K562 (cell line): ENCODE measurements around the gene ZBTB48. TPM values are rescaled to one million over a fixed set of nuclear protein-coding genes. Genes with fewer than 3 reads are reported as not detected.

Experiments used
- CAMTA2 ChIP-seq: fragments of 250-450 bp; sonication (Bioruptor Pico); conservative IDR thresholded peaks from 2 replicates; pipeline ENCODE4 v1.5.1; 2022
- CHD1 ChIP-seq: fragments of 200-600 bp; sonication (generic); IDR thresholded peaks from one replicate; pipeline ENCODE4 v1.6.1; 2012; ENCODE audit warnings: mild to moderate bottlenecking, moderate library complexity, low read length, inconsistent platforms
- CREM ChIP-seq: IDR thresholded peaks from 2 replicates; pipeline ENCODE4 v1.6.1; 2014; ENCODE audit warnings: antibody characterized with exemption, low read depth
- FOXJ3 ChIP-seq: sonication (generic); formaldehyde crosslinking; IDR thresholded peaks from 2 replicates; pipeline ENCODE4 v1.4.0; 2020; ENCODE audit warnings: mild to moderate bottlenecking, missing genetic modification reagents
- FOXK1 ChIP-seq: sonication (generic); formaldehyde crosslinking; IDR thresholded peaks from 2 replicates; pipeline ENCODE4 v1.8.0; 2022; ENCODE audit warnings: missing genetic modification reagents, mild to moderate bottlenecking, borderline replicate concordance
- GTF2A2 ChIP-seq: IDR thresholded peaks from 2 replicates; pipeline ENCODE4 v1.6.1; 2016; ENCODE audit warnings: mild to moderate bottlenecking, missing genetic modification characterization, missing compliant biosample characterization
- HCFC1 ChIP-seq: IDR thresholded peaks from 2 replicates; pipeline ENCODE4 v1.6.1; 2012; ENCODE audit warnings: low read depth, low read length, improper control_type of control experiment
- KLF6 ChIP-seq: fragments of 250-450 bp; sonication (Bioruptor Pico); IDR thresholded peaks from 2 replicates; pipeline ENCODE4 v1.4.0; 2020; ENCODE audit warnings: mild to moderate bottlenecking, moderate library complexity, borderline replicate concordance
- MAFF ChIP-seq: IDR thresholded peaks from 2 replicates; pipeline ENCODE4 v1.6.1; 2012; ENCODE audit warnings: low read length, improper control_type of control experiment
- NCOA4 ChIP-seq: fragments of 450-650 bp; IDR thresholded peaks from 2 replicates; pipeline ENCODE4 v1.6.1; 2018; ENCODE audit warnings: mild to moderate bottlenecking; ENCODE audit not compliant: partially characterized antibody
- NCOR1 ChIP-seq: fragments of 450-650 bp; IDR thresholded peaks from 2 replicates; pipeline ENCODE4 v1.6.1; 2016; ENCODE audit warnings: mild to moderate bottlenecking, moderate library complexity
- RCOR1 ChIP-seq, 2 experiments: IDR thresholded peaks; 2 replicates each; pipeline ENCODE4 v1.6.1; 2012; ENCODE audit warnings: low read depth in 2 of 2, low read length in 2 of 2, borderline replicate concordance in 1 of 2, improper control_type of control experiment in 1 of 2
- SAP30 ChIP-seq: fragments of 200-600 bp; sonication (generic); IDR thresholded peaks from 2 replicates; pipeline ENCODE4 v1.6.1; 2012; ENCODE audit warnings: borderline replicate concordance, low read depth, mild to moderate bottlenecking, moderate library complexity, low read length, control low read depth, inconsistent platforms; ENCODE audit not compliant: insufficient read depth, poor library complexity, severe bottlenecking
- TRIM28 ChIP-seq: fragments of 450-650 bp; IDR thresholded peaks from 2 replicates; pipeline ENCODE4 v1.6.1; 2017
- WHSC1 ChIP-seq: IDR thresholded peaks from one replicate; pipeline ENCODE4 v1.6.1; 2012; ENCODE audit warnings: low read length, control low read depth, inconsistent platforms
- ZNF41 ChIP-seq: fragments of 250-450 bp; sonication (Bioruptor Pico); conservative IDR thresholded peaks from 2 replicates; pipeline ENCODE4 v1.4.0; 2020; ENCODE audit warnings: mild to moderate bottlenecking
- ZNF830 ChIP-seq: fragments of 250-450 bp; sonication (Bioruptor Pico); IDR thresholded peaks from 2 replicates; pipeline ENCODE4 v1.5.0; 2021; ENCODE audit warnings: mild to moderate bottlenecking
- polyA plus RNA-seq, 8 experiments: library from polyadenylated mRNA; depleted of rRNA in 4 of 8; stranded (reverse) in 5 of 8; unstranded in 3 of 8; fragments of >200 nt; fragmentation: Nextera tagmentation in 2 of 8; fragmentation: Illumina TruSeq in 1 of 8; extraction: Ambion mirVana in 2 of 8; extraction: Trizol in 1 of 8; gene quantifications; 2 replicates each; pipeline versions ENCODE4 v1.2.1 to v1.2.3, GENCODE V29; 2011 to 2014; ENCODE audit warnings: inconsistent platforms in 1 of 8, missing spikeins in 1 of 8
- total RNA-seq, 7 experiments: library from RNA; depleted of rRNA in 6 of 7; stranded (reverse); fragments of >200 nt in 6 of 7; fragmentation: Illumina TruSeq in 2 of 7; extraction: Trizol in 2 of 7; gene quantifications; 2 replicates each; pipeline versions ENCODE4 v1.2.1 to v1.2.3, GENCODE V29; 2011 to 2021; ENCODE audit warnings: low replicate concordance in 1 of 7
- TF ChIP-seq, protein P1 (sequence below), 2 experiments: fragments of 450-650 bp in 1 of 2; sonication (generic) in 1 of 2; formaldehyde crosslinking in 1 of 2; IDR thresholded peaks in 1 of 2; conservative IDR thresholded peaks in 1 of 2; 2 replicates each; pipeline versions ENCODE4 v1.6.1 to v1.8.1; 2016 to 2023; ENCODE audit warnings: mild to moderate bottlenecking in 2 of 2, moderate library complexity in 2 of 2, inconsistent platforms in 1 of 2, missing genetic modification reagents in 1 of 2
- TF ChIP-seq, protein P2 (sequence below), 2 experiments: fragments of 450-650 bp; IDR thresholded peaks; 2 replicates each; pipeline ENCODE4 v1.6.1; 2018; ENCODE audit warnings: mild to moderate bottlenecking in 2 of 2, low read depth in 1 of 2; ENCODE audit not compliant: partially characterized antibody in 2 of 2
- TF ChIP-seq, protein P3 (sequence below): sonication (generic); formaldehyde crosslinking; IDR thresholded peaks from 2 replicates; pipeline ENCODE4 v1.4.0; 2020; ENCODE audit warnings: mild to moderate bottlenecking, missing genetic modification reagents

ZBTB48 gene
- total and polyA plus RNA-seq, 9 of the 15 experiments (the other 6 are each of a cell fraction or from before 2014, with no cell fraction given), result 1.9 to 66.9 (median 29.5) TPM

DNA sequence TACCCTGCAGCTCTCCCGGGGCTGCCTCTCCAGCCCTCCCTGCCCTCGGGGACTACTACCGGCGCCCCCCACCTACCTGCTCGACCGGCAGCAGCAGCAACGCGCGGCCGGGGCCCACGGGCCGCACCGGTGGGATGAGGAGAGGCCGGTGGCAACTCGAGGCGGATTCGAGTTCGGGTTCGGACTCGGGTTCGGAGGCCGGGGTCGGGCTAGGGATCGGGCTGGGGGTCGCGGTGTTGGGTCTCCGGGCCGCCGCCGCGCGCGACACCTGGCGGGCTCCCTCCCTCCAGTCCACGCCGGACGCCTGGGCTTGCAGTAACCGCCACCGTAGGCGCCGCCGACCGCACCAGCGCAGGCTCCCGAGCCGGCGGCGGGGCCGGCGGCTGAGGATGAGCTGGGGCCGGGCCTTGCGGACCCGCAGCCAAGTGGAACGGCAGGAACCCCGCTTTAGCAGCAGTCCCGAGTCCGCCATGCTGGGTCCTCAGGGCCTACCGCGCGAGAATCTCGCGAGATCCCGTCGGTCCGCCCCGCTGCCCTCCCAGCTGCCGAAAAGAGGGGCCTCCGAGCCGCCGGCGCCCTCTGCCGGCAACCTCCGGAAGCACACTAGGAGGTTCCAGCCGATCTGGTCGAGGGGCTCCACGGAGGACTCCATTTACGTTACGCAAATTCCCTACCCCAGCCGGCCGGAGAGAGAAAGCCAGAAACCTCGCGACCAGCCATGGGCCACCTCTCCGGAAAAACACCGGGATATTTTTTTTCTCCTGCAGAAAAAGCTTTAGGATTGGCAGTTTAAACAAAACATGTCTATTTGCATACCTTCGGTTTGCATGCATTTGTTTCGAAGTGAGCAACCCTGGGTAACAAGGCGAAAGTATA is 25.5 kb upstream of the ZBTB48 start, which contains the start of gene NOL9 (continued):
- TF ChIP-seq ZNF830 (peak; percentile 63; the same call in 1 of the 2 replicates), FOXK1 (no peak), SAP30 (peak; percentile 95), MAFF (peak; percentile 86; the same call in 1 of the 2 replicates), ZNF41 (no peak), WHSC1 (no peak), FOXJ3 (CRISPR knock-in tag) (no peak), CHD1 (peak; percentile 93), TRIM28 (peak; percentile 72; the same call in 1 of the 2 replicates), HCFC1 (peak; percentile 80), CREM (peak; percentile 57), KLF6 (CRISPR knock-in tag) (no peak), CAMTA2 (CRISPR knock-in tag) (no peak), RCOR1 (IDR thresholded peaks at IDR 0.05; ENCODE audit: borderline replicate concordance in 1 of 2, low read depth in 2 of 2, low read length in 2 of 2) (peak; percentile 28 to 77; a peak in 2 of 4 replicates), NCOA4 (no peak), NCOR1 (no peak; the same call in 1 of the 2 replicates), GTF2A2 (0 out of 2 replicates have a peak, but pooled peaks have one; percentile 21)
- TF ChIP-seq, protein P1, sequence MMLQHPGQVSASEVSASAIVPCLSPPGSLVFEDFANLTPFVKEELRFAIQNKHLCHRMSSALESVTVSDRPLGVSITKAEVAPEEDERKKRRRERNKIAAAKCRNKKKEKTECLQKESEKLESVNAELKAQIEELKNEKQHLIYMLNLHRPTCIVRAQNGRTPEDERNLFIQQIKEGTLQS (IDR thresholded peaks at IDR 0.05), result no peak
- TF ChIP-seq, protein P1 (CRISPR knock-in tag; conservative IDR thresholded peaks at IDR 0.05), result peak; percentile 43; the same call in 1 of the 2 replicates
- TF ChIP-seq, protein P2, sequence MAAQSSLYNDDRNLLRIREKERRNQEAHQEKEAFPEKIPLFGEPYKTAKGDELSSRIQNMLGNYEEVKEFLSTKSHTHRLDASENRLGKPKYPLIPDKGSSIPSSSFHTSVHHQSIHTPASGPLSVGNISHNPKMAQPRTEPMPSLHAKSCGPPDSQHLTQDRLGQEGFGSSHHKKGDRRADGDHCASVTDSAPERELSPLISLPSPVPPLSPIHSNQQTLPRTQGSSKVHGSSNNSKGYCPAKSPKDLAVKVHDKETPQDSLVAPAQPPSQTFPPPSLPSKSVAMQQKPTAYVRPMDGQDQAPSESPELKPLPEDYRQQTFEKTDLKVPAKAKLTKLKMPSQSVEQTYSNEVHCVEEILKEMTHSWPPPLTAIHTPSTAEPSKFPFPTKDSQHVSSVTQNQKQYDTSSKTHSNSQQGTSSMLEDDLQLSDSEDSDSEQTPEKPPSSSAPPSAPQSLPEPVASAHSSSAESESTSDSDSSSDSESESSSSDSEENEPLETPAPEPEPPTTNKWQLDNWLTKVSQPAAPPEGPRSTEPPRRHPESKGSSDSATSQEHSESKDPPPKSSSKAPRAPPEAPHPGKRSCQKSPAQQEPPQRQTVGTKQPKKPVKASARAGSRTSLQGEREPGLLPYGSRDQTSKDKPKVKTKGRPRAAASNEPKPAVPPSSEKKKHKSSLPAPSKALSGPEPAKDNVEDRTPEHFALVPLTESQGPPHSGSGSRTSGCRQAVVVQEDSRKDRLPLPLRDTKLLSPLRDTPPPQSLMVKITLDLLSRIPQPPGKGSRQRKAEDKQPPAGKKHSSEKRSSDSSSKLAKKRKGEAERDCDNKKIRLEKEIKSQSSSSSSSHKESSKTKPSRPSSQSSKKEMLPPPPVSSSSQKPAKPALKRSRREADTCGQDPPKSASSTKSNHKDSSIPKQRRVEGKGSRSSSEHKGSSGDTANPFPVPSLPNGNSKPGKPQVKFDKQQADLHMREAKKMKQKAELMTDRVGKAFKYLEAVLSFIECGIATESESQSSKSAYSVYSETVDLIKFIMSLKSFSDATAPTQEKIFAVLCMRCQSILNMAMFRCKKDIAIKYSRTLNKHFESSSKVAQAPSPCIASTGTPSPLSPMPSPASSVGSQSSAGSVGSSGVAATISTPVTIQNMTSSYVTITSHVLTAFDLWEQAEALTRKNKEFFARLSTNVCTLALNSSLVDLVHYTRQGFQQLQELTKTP (IDR thresholded peaks at IDR 0.05; ENCODE audit: low read depth in 1 of 2, partially characterized antibody in 2 of 2), result no peak
- TF ChIP-seq, protein P3, sequence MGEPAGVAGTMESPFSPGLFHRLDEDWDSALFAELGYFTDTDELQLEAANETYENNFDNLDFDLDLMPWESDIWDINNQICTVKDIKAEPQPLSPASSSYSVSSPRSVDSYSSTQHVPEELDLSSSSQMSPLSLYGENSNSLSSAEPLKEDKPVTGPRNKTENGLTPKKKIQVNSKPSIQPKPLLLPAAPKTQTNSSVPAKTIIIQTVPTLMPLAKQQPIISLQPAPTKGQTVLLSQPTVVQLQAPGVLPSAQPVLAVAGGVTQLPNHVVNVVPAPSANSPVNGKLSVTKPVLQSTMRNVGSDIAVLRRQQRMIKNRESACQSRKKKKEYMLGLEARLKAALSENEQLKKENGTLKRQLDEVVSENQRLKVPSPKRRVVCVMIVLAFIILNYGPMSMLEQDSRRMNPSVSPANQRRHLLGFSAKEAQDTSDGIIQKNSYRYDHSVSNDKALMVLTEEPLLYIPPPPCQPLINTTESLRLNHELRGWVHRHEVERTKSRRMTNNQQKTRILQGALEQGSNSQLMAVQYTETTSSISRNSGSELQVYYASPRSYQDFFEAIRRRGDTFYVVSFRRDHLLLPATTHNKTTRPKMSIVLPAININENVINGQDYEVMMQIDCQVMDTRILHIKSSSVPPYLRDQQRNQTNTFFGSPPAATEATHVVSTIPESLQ (CRISPR knock-in tag), result peak; percentile 78; the same call in 1 of the 2 replicates
